HepG2 (cell line): ENCODE results near the gene UBALD1. TPM values are rescaled to one million over a fixed set of nuclear protein-coding genes. Genes with fewer than 3 reads are reported as not detected.

Source experiments
- ATF1 ChIP-seq: IDR thresholded peaks from 2 replicates; pipeline ENCODE4 v1.6.1; 2016; ENCODE audit warnings: mild to moderate bottlenecking, control low read depth
- ATF4 ChIP-seq, 2 experiments: fragments of 450-650 bp in 1 of 2; sonication (generic) in 1 of 2; formaldehyde crosslinking; IDR thresholded peaks; 2 replicates each; pipeline versions ENCODE4 v1.5.0 to v1.8.0; 2020 to 2022; ENCODE audit warnings: mild to moderate bottlenecking in 1 of 2, missing genetic modification reagents in 1 of 2
- CBFB ChIP-seq: sonication (generic); formaldehyde crosslinking; IDR thresholded peaks from 2 replicates; pipeline ENCODE4 v1.4.0; 2020; ENCODE audit warnings: missing genetic modification reagents
- ESRRA ChIP-seq: sonication (generic); formaldehyde crosslinking; IDR thresholded peaks from 2 replicates; pipeline ENCODE4 v1.5.1; 2020; ENCODE audit warnings: mild to moderate bottlenecking, low read depth, missing genetic modification reagents
- FOSL2 ChIP-seq: sonication (generic); formaldehyde crosslinking; IDR thresholded peaks from 2 replicates; pipeline ENCODE4 v1.4.0; 2020; ENCODE audit warnings: missing genetic modification reagents
- FOXJ3 ChIP-seq: sonication (generic); formaldehyde crosslinking; IDR thresholded peaks from 2 replicates; pipeline ENCODE4 v1.4.0; 2020; ENCODE audit warnings: missing genetic modification reagents, mild to moderate bottlenecking, borderline replicate concordance
- GMEB2 ChIP-seq: IDR thresholded peaks from 2 replicates; pipeline ENCODE4 v1.6.1; 2016; ENCODE audit warnings: missing biosample characterization, missing genetic modification reagents, low read depth
- HMGXB4 ChIP-seq, 2 experiments: sonication (generic) in 1 of 2; formaldehyde crosslinking in 1 of 2; IDR thresholded peaks; 2 replicates each; pipeline versions ENCODE4 v1.4.0 to v1.6.1; 2018 to 2020; ENCODE audit warnings: missing genetic modification reagents in 2 of 2, borderline replicate concordance in 1 of 2, low read depth in 1 of 2, mild to moderate bottlenecking in 1 of 2, missing biosample characterization in 1 of 2
- HNRNPH1 ChIP-seq: fragments of 200-400 bp; formaldehyde crosslinking; optimal IDR thresholded peaks from 2 replicates; pipeline ENCODE3; 2017; ENCODE audit warnings: mild to moderate bottlenecking, low read depth, low read length
- HNRNPK ChIP-seq: fragments of 200-400 bp; formaldehyde crosslinking; IDR thresholded peaks from 2 replicates; pipeline ENCODE4 v1.6.1; 2018; ENCODE audit warnings: low read length, low read depth, moderate library complexity, mild to moderate bottlenecking; ENCODE audit not compliant: poor library complexity, severe bottlenecking
- MED13 ChIP-seq: sonication (generic); formaldehyde crosslinking; IDR thresholded peaks from 2 replicates; pipeline ENCODE4 v1.5.0; 2020; ENCODE audit warnings: missing genetic modification reagents
- MED8 ChIP-seq: sonication (generic); formaldehyde crosslinking; IDR thresholded peaks from 2 replicates; pipeline ENCODE4 v1.8.1; 2023; ENCODE audit warnings: mild to moderate bottlenecking, missing genetic modification reagents; ENCODE audit not compliant: insufficient replicate concordance
- MNT ChIP-seq: fragments of 450-650 bp; IDR thresholded peaks from 2 replicates; pipeline ENCODE4 v1.6.1; 2016
- MXD1 ChIP-seq: sonication (generic); formaldehyde crosslinking; IDR thresholded peaks from 2 replicates; pipeline ENCODE4 v1.4.0; 2020; ENCODE audit warnings: mild to moderate bottlenecking, missing genetic modification reagents
- MXD3 ChIP-seq: IDR thresholded peaks from 2 replicates; pipeline ENCODE4 v1.6.1; 2016; ENCODE audit warnings: mild to moderate bottlenecking, missing biosample characterization, missing genetic modification reagents
- NR3C1 ChIP-seq: sonication (generic); formaldehyde crosslinking; IDR thresholded peaks from 2 replicates; pipeline ENCODE4 v1.4.0; 2020; ENCODE audit warnings: missing genetic modification reagents
- SAP130 ChIP-seq: IDR thresholded peaks from 2 replicates; pipeline ENCODE4 v1.6.1; 2016; ENCODE audit warnings: low read depth
- ZBTB38 ChIP-seq: sonication (generic); formaldehyde crosslinking; IDR thresholded peaks from 2 replicates; pipeline ENCODE4 v1.5.1; 2020; ENCODE audit warnings: mild to moderate bottlenecking, missing genetic modification reagents
- ZNF138 ChIP-seq: sonication (generic); formaldehyde crosslinking; IDR thresholded peaks from 2 replicates; pipeline ENCODE4 v1.5.0; 2020; ENCODE audit warnings: mild to moderate bottlenecking, low read depth, missing genetic modification reagents
- ZNF235 ChIP-seq: sonication (generic); formaldehyde crosslinking; IDR thresholded peaks from 2 replicates; pipeline ENCODE4 v1.8.1; 2023; ENCODE audit warnings: mild to moderate bottlenecking, missing genetic modification reagents, borderline replicate concordance
- ZNF317 ChIP-seq: sonication (generic); formaldehyde crosslinking; IDR thresholded peaks from 2 replicates; pipeline ENCODE4 v1.5.0; 2020; ENCODE audit warnings: mild to moderate bottlenecking, missing genetic modification reagents
- ZNF441 ChIP-seq: sonication (generic); formaldehyde crosslinking; IDR thresholded peaks from 2 replicates; pipeline ENCODE4 v1.7.0; 2021; ENCODE audit warnings: missing genetic modification reagents, borderline replicate concordance
- ZNF747 ChIP-seq: sonication (generic); formaldehyde crosslinking; IDR thresholded peaks from 2 replicates; pipeline ENCODE4 v1.8.1; 2023; ENCODE audit warnings: missing genetic modification reagents, mild to moderate bottlenecking, borderline replicate concordance
- ZNF891 ChIP-seq: sonication (generic); formaldehyde crosslinking; IDR thresholded peaks from 2 replicates; pipeline ENCODE4 v1.5.0; 2020; ENCODE audit warnings: mild to moderate bottlenecking, missing genetic modification reagents
- polyA plus RNA-seq, 8 experiments: library from polyadenylated mRNA; depleted of rRNA in 3 of 8; stranded (reverse) in 7 of 8; unstranded in 1 of 8; fragments of >200 nt; fragmentation: Illumina TruSeq in 4 of 8; extraction: Trizol in 4 of 8; gene quantifications; 2 replicates each; pipeline versions ENCODE4 v1.2.1 to v1.2.3, GENCODE V29; 2011 to 2016; ENCODE audit warnings: low read depth in 4 of 8, missing spikeins in 1 of 8, mixed read lengths in 1 of 8; ENCODE audit not compliant: insufficient read depth in 1 of 8
- total RNA-seq, 5 experiments: library from RNA; depleted of rRNA; stranded (reverse); fragments of >200 nt; fragmentation: Illumina TruSeq; extraction: Trizol; gene quantifications; 2 replicates each; pipeline ENCODE4 v1.2.3, GENCODE V29; 2016; ENCODE audit warnings: low read depth in 1 of 5

The UBALD1 gene
- total and polyA plus RNA-seq, 2 of the 13 experiments (the other 11 are each of a cell fraction or from before 2014, with no cell fraction given) = 6.8 to 12.3 TPM

GRCh38 chr16:4615384-4616046 lies 827 bp upstream of the UBALD1 start (continued):
- TF ChIP-seq MXD3 (CRISPR knock-in tag) (no peak), MXD1 (peak; percentile 74; the same call in 1 of the 2 replicates), HMGXB4 (CRISPR knock-in tag; IDR thresholded peaks at IDR 0.05; ENCODE audit: borderline replicate concordance in 1 of 2, low read depth in 1 of 2) (no peak), MED8 (peak; percentile 24), MNT (no peak), ZNF138 (CRISPR knock-in tag) (no peak), ZNF747 (no peak), ATF4 (CRISPR knock-in tag; IDR thresholded peaks at IDR 0.05) (no peak), GMEB2 (CRISPR knock-in tag) (no peak), ZNF891 (CRISPR knock-in tag) (no peak), ATF1 (CRISPR knock-in tag) (no peak), ZNF441 (CRISPR knock-in tag) (no peak), ZNF235 (CRISPR knock-in tag) (0 out of 2 replicates have a peak, but pooled peaks have one; percentile 21), ZBTB38 (CRISPR knock-in tag) (peak; percentile 72), SAP130 (no peak), MED13 (CRISPR knock-in tag) (no peak), ESRRA (CRISPR knock-in tag) (no peak), NR3C1 (CRISPR knock-in tag) (no peak), HNRNPH1 (no peak), HNRNPK (no peak), CBFB (CRISPR knock-in tag) (no peak), FOSL2 (CRISPR knock-in tag) (no peak), ZNF317 (CRISPR knock-in tag) (no peak), FOXJ3 (CRISPR knock-in tag) (no peak)
